Dermis blood vessel endothelial cell (primary cell): ENCODE data around the gene TGFB1. TPM values are rescaled to one million over a fixed set of nuclear protein-coding genes. Genes with fewer than 3 reads are reported as not detected.
"Not testable (repeated sequence)": the region's sequence is repeated elsewhere in the genome, so short reads cannot be mapped to it uniquely, and the experiment has no call there.

Source experiments
- DNase-seq: peaks from one replicate; pipeline ENCODE4 v3.0.0; 2010
- total RNA-seq: library from RNA; depleted of rRNA; stranded (reverse); fragments of >200 nt; gene quantifications from 2 replicates; pipeline ENCODE4 v1.2.3, GENCODE V29; 2014

TGFB1 gene
- total RNA-seq, 1 donor from 2014 or later = 19.4 TPM

DNA sequence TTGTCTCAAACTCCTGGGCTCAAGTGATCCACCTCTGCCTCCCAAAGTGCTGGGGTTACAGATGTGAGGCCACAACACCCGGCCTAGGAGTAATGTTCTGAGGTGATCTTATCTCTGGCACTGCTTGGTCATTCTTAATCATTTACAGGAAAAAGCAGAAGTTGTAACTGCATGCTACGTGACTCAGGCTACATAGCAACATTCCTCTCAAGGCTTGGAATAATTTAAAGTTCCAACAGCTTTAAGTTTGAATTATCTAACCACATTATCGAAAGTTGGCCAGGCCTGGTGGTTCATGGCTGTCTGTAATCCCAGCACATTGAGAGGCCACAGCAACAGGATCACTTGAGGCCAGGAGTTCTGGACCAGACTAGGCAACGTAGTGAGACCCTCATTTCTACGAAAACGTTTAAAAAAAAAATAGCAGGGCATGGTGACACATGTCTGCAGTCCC, 14.2 kb upstream of the TGFB1 start:
- peak; percentile 80 for DNase-seq

DNA sequence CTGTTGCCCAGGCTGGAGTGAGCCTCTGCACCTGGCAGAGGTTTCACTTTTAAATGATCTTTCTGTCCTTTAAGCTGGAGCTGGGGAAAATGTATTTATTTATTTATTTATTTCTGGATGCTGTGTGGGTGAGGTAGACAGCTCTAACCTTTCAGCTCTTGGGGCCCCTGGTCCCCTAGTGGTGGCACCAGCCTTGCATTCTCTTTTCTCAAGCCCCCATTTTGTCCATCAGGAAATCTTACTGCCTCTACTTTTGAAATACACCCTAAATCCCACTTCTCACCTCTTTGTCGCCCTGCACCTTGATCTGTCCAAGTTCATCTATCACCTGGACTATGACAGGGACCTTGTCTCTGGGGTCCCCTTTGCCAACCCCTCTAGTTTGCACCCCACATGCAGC, 12.4 kb upstream of the TGFB1 start:
- peak; percentile 27 for DNase-seq

DNA sequence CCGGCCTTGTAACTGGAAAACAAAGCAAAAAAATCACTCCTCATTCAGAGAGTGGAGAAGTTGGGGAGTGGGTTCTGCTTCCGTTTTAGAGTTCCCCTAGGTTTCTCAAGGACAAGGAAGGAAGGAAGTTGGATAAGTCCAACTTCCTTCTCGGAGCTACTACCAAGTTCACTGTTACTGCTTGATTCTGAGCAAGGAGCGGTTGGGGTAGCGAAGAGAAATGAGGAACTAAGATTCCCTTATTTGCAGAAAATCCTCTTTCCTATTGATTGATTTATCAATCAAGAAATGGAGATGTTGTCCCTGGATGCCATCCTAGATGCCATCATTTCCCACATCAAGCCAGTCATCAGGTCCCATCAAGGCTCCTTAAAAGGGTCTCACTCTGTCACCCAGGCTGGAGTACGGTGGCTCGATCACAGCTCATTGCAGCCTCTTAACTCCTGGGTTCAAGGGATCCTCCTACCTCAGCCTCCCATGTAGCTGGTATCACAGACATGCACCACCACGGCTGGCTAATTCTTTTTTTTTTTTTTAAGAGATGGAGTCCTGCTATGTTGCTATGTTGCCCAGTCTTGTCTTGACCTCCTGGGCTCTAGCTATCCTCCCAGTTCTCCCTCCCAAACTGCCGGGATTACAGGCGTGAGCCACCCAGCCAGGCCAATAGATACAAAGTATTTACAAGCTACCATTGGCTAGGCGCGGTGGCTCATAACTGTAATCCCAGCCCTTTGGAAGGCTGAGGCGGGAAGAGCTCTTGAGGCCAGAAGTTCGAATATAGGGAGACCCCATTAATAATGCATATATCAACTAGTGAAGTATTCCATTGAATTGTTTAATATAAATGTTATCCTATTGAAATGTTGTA, 11.0 kb upstream of the TGFB1 start:
- no peak for DNase-seq

DNA sequence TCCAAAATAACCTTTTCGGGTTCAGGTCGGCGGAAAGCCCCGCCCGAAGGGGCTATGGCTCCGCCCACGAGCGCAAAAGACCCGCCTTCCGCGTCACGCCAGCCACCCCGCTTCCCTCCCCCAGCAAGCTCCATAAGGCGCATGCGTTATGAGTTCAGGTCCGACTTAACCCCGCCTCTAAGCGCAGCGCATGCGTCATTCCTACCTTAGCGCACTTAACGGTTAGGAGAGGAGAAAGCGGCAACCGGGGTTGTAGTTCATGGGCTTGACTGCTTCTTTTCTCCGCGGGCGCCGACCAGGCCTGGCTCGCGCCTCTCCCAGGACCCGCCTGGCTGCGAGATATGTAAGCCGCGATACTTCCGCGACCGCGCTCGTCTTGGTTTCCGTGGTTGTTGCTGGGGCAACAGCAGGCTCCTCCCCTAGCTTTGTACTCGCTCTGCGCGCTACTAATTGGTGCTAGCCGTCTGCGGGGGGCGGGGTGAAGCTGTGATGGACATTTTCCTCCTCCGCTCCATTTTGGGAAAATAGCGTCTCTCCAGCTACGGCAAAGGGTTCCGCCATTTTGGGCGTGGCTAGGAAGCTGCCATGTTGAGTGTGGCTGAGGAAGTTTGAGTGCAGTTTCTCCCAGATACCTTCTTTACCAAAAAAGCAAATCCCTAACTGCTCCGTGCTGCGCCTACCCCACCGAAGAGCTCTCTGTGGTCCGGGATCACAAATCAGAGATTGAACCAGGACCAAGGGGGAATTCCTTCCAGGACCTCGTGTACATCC, 10.2 kb upstream of the TGFB1 start, which contains the start of gene B9D2:
Gene B9D2 (minus strand): TSS at position 397 of the 771 bp plus-strand sequence. CDS start 630 bp downstream, outside the sequence.
- DNase-seq = peak; percentile 99

DNA sequence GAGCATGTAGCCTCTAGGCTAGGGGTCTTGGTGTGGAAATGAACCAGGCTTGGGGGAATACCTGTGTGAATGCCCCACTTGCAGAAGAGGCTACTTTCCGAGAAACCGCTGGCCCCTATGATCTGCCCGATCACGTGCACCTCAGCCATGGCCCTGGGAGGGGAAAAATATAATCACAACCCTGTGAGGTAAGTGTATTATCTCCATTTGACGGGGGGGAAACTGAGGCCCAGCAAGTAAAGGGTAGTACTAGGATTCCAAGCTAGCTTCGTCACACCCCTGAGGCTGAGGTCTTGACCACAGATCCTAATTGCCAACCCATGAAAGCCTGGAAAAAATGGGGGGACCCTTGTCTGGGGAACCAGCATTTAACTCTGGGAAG, 9.6 kb upstream of the TGFB1 start:
- DNase-seq = no peak

DNA sequence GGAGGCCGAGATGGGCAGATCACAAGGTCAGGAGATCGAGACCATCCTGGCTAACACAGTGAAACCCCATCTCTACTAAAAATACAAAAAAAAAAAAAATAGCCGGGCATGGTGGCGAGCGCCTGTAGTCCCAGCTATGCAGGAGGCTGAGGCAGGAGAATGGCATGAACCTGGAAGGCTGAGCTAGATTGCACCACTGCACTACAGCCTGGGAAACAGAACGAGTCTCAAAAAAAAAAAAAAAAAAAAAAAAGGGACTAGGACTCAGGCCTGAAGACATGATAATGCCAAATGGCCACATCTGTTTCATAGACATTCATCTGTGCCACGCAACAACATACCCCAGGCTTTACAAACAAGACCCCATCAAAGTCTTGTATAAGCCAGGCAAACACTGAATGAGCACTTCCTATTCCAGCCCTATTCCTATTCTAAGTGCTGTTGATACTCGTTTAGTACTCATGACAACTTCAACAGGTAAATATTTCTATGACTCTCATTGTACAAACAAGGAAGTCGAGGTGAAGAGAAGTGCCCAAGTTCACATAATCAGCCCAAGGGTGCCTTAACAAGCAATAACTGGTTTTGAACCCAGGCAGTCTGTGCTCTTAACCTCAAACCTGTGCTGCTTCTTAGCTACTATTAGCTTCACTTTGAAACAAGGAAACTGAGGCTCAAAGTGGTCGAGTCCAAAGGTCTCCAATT, 8.6 kb upstream of the TGFB1 start:
- no peak for DNase-seq

DNA sequence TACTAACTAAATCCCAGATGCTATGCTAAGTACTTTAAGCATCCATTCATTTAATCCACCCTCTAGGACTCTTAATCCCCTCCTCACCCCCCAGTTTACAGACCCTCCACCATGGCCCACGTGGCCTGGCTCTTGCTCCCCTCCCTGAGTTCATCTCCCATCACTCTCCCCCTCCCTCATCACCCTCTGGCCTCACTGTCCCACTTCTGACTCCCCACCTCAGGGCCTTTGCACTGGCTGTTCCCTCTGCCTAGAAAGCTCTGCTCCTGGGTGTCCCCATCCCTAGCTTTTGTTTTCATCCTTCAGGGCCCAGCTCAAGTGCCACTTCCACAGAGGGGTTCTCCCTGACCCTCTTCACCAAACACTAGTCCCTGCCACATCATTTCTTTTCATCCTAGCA, 6.0 kb upstream of the TGFB1 start:
- no peak for DNase-seq

DNA sequence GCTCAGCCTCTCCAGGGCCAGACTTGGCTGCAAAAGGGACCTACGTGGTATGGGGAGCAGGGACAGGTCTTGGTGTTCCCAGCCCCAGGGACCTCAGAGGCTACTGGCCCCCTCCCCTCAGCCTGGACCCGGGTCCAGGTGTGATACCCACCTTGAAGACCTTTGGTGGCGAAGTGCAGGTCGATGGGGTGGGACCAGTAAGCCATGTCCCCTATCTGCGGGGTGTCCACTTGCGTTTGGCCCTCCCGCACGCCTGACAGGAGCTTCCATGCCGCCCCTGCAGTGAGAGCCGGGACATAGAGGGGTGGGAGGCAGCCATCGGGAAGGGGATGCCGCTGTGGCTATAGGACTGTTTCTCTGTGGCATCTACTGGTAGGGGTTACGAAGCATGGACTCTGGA, 4.0 kb upstream of the TGFB1 start:
- DNase-seq = no peak

DNA sequence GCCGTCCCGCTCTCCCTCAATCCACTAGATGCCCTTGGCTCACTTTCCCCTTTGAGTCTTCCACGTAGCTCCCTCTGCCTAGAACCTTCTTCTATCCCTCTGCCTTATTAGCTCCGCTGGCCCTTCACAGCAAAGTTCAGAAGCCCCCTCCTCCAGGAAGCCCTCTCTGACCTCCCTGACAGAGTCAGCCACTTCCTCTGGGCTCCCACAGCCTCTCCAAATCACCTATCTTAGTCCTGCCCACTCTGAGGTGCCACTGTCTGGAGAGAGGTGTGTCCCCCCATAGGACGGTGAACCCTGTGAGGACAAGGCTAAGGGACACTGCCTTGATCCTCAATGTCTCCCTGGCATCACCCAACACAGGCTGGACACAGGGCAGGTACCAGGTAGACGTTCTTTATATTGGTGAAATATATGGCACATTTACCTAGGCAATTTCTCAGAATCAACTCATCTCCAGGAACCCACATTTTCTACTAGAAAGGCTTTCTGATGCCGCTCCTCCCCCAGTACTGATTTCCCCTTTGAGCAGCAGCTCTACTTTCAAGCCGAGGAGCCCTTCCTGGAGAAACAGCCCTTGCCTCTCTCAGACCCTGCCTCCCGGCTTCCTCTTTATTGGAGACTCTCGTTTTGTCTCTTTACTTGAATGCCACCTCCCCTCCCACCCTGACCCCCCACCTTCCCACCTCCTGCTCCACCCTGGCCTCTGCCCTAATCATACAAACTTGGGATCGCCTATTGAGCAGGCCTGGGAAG, 3.4 kb upstream of the TGFB1 start:
- no peak for DNase-seq

DNA sequence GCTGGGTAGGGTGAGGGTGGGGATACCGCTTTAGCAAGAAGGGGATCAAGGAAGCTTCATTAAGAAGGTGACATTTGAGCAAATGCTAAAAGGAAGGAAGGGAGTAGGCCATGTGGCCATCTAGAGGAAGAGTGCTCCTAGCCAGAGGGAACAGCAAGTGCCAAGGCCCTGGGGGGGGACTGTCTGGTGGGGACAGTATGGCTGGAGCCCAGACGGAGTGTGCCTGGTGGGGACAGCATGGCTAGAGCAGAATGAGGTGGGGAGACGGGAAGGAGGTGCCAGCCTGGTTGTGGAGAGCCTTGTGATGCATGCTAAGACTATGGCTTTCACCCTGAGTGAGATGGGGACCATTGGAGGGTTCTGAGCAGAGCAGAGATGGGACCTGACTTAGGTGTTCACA, 2.1 kb upstream of the TGFB1 start:
- DNase-seq = no peak

DNA sequence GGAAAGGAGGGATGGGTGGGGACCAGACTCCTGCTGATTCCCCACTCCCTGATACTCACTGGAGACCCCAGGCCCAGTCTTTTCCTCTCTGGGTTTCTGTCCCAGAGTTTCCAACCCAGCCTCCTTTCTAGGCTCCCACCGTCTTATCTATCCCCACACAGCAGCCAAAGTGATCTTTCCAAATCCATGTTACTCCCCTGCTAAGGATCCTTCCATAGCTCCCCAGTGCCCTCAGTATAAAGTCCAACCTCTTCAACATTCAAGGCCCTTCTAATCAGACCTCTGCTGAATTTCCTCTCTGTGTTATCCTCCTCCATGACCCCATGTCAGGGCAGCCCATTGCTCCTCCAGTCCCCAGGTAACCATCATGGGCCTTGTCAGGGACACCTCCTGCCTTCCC, 1.3 kb upstream of the TGFB1 start:
- no peak for DNase-seq

DNA sequence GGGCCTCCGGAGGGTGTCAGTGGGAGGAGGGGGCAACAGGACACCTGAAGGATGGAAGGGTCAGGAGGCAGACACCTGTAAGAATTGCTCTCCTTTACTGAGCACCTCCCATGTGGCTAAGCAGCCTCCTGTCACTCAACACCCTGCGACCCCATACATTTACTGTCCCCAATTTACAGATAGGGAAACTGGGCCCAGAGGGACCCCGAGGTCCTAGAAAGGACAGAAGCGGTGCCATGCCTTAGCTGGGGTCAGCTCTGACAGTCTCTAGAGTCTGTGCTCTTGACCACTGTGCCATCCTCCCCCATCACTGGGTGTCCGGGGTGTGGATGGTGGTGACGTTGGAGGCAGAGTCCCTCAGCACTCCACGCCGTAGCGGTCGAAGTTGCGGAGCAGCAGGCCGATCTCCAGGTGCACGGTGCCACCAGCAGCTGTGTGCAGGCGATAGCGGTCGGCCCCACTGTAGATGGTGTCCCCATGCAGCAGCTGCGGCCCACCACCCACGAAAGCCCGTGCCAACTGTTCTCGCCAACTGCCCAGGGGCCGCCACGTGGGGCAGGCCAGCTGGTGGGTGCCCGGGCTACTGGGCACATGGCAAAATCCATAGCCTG, 726 bp upstream of the TGFB1 start:
- DNase-seq = no peak

DNA sequence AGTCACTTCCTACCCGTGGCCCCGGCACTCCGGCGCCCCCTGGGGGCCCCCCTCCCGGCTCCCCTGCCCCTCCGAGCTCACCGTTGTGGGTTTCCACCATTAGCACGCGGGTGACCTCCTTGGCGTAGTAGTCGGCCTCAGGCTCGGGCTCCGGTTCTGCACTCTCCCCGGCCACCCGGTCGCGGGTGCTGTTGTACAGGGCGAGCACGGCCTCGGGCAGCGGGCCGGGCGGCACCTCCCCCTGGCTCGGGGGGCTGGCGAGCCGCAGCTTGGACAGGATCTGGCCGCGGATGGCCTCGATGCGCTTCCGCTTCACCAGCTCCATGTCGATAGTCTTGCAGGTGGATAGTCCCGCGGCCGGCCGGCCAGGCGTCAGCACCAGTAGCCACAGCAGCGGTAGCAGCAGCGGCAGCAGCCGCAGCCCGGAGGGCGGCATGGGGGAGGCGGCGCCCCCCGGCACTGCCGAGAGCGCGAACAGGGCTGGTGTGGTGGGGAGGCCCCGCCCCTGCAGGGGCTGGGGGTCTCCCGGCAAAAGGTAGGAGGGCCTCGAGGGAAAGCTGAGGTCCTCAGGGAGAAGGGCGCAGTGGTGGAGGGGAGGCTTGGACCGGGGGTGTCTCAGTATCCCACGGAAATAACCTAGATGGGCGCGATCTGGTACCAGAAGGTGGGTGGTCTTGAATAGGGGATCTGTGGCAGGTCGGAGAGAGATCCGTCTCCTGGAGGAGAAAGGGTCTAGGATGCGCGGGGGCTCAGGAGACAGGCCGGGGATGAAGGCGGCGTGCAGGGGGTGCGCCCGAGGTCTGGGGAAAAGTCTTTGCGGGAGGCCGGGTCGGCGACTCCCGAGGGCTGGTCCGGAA, 885 bp downstream of the TGFB1 start:
- DNase-seq = peak; percentile 72

DNA sequence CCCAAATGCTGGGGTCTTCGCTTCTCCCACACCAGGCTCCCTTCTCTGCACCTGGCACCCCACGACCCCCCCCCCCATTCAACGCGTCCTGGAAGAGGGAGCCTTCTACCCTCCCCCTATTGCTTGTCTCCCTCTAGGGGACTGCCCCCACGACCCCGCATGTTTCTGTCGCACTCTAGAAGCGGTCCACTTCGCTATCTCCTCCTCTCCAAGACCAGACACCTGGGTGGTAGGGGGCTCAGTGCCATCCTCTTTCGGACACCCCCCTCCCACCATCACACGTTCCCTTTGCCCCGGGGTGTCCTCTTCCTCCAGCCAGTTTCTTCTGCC, 1.5 kb downstream of the TGFB1 start:
- no peak for DNase-seq

DNA sequence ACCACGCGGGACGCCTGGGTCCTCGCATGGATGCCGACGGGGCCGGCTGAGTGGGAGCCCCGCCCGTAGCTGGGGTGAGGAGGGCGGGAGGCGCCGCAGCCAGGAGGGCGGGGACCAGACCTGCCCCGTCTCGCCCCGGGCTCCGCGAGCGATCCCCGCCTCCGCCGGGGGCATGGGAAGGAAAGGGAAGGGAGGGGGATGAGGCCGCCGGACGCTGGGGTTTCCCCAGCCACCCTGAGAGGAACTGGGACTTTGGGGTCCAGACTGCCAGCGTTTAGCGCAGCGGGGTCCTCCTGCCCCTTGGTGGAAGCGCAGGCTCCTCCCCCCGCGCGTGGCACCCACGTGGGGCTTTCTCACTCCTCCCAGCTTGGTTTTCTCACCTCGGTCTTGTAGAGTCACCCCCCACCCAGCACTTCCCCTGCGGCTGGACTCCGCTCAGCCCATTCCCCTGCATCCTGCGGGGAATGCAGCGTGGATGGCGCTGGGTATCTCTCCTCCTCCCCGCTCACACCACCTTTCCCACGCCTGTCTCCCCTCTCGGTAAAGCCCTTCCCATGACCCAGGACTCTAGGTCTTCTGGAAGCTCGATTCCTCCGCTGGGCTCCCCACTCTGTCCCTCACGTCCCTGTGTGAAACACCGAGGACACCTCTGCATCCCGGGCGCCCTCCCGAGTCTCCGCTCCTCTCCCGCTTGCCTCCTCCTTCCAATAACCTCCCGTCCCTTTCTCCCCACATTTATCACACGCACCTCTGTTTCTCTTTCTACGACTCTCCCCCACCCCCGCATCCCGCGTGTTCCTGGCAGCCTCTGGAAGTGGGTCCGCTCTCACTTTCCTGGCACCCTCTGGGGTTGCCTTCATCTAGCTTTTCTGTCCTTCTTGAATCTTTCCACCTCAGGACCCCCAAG, 2.1 kb downstream of the TGFB1 start:
- DNase-seq = peak; percentile 76

DNA sequence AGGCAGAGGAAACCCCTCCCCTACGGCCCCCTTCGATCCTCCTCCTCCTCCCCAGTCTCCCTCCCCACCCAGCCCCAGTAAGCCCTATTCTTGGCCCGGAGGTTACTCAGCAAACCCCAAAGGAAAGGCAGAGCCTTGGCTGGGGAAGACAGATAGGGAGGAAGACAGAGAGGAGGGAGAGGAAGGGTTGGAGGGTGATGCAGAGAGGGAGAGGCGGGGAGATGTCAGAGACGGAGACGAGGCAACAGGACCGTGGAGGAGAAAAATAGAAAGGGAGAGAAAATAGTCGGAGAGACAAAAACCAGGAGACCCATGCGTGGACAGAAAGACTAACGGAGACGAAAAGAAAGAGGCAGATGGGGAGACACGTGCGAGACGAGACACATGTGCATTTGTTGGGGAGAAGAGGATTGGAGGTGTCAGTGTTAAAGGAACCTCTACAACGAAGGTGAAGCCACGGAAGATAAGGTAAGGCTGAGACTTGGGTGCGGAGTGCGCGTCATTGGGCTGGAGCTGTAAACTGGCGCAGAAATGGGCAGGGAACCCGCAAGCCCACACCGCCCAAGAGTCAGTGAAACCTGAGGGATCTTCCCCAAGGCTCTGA, 2.9 kb downstream of the TGFB1 start:
- peak; percentile 35 for DNase-seq

DNA sequence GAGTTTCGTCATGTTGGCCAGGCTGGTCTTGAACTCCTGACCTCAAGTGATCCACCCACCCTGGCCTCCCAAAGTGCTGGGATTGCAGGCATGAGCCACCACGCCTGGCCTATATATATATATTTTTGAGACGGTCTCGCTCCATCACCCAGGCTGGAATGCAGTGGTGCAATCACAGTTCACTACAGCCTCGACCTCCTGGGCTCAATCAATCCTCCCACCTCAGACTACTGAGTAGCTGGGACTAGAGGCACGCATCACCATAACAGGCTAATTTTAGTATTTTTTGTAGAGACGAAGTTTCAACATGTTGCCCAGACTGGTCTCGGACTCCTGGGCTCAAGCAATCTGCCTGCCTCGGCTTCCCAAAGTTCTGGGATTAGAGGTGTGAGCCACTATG, 6.8 kb downstream of the TGFB1 start:
- DNase-seq = not testable (repeated sequence)

DNA sequence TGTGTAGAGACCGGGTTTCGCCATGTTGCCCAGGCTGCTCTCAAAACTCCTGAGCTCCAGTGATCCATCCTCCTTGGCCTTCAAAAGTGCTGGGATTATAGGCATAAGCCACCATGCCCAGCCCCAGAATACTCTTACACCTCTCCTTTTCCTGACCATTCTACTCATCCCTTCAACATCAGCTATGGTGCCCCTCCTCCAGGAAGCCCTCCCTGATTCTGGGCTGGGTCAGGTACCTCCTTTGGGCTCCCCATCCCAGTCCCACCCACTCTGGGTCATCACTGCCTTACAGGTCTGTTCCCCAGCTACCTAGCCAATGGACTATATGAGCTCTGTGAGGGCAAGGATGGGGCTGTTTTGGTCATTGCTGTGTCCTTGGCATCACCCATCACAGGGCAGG, 9.6 kb downstream of the TGFB1 start:
- DNase-seq = no peak

DNA sequence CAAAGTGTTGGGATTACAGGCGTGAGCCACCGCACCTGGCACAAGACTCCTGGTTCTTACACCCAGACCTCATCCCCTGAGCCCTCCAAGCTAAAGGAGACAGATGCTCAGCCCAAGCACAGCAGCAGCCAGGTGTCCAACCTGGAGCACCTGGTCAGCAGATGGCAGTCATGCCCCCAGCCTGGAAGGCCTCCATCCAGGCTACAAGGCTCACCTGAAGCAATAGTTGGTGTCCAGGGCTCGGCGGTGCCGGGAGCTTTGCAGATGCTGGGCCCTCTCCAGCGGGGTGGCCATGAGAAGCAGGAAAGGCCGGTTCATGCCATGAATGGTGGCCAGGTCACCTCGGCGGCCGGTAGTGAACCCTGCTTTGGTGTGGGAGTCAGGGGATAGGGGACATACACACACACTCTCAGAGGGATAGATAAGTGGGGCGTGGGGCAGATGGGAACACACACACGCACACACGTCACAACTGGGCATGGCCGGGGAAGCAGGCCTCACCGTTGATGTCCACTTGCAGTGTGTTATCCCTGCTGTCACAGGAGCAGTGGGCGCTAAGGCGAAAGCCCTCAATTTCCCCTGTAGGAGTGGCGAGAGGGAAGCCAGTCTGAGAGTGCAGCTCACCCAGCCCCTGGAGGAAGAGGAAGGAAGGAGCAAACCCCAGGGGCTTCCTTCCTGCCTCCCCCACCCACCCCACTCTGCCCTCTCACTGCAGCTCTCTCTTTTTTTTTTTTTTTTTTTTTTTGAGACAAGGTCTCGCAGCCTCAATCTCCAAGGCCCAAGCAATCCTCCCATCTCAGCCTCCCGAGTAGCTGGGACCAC, 11.8 kb downstream of the TGFB1 start:
- no peak for DNase-seq
